ENCODE data around the gene GET4. TPM values are rescaled to one million over a fixed set of nuclear protein-coding genes. Genes with fewer than 3 reads are reported as not detected.

Gene GET4
- total RNA-seq, 1 experiment from 2014 or later, result 130 TPM

DNA sequence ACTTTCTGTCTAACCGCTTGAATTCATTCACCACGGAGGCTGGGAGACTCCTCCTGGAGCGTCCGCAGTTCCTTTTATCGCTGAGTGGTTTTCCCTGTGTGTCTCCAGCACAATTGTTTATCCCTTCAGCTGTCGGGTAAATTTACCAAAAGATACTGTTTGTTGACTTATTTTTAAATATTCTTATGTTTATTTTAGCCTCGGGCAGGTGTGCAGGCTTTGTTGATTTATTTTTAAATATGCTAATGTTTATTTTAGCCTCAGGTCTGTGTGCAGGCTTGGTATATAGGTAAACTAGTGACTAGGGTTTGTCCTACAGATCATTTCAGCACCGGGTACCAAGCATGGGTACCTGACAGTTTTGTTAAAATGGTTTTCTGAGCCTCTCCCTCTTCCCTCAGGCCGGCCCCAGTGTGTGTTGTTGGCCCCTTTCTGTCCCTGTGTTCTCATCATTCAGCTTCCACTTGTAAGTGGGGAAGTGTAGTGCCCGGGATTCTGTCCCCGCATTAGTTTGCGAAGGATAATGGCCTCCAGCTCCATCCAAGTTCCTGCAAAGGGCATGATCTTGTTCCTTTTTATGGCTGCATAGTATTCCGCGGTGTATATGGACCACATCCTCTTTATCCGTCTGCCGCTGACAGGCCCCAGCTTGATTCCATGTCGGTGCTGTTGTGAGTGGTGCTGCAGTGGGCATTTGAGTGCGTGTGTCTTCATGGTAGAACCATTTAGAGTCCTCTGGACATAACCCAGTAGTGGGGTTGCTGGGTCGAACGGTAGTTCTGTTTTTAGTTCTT, 5.3 kb downstream of the GET4 start:
- H3K4me1 Mint-ChIP-seq (ENCODE audit: low read depth, unreplicated experiment), result no peaks in the 10 kb centered on the region
- H3K9me3 Mint-ChIP-seq (ENCODE audit: unreplicated experiment), result no peaks in the 10 kb centered on the region
- no peak for DNase-seq
- POLR2A ChIA-PET, result no interaction called here
- no peak overlapping the region for H3K4me3 Mint-ChIP-seq (ENCODE audit: unreplicated experiment)
- Histone ChIP-seq H3K4me3 (ENCODE audit: low read depth, low read length) (no peak overlapping the region), H3K9me3 (no peaks in the 10 kb centered on the region), H3K27me3 (replicated peaks; ENCODE audit: control insufficient read depth, insufficient read depth, low read length) (no peaks in the 10 kb centered on the region), H3K36me3 (ENCODE audit: control insufficient read depth, insufficient read depth, low read length) (peaks cover 2% of the 10 kb centered on the region), H3K4me1 (peaks cover 19% of the 10 kb centered on the region)
- TF ChIP-seq, protein P1, sequence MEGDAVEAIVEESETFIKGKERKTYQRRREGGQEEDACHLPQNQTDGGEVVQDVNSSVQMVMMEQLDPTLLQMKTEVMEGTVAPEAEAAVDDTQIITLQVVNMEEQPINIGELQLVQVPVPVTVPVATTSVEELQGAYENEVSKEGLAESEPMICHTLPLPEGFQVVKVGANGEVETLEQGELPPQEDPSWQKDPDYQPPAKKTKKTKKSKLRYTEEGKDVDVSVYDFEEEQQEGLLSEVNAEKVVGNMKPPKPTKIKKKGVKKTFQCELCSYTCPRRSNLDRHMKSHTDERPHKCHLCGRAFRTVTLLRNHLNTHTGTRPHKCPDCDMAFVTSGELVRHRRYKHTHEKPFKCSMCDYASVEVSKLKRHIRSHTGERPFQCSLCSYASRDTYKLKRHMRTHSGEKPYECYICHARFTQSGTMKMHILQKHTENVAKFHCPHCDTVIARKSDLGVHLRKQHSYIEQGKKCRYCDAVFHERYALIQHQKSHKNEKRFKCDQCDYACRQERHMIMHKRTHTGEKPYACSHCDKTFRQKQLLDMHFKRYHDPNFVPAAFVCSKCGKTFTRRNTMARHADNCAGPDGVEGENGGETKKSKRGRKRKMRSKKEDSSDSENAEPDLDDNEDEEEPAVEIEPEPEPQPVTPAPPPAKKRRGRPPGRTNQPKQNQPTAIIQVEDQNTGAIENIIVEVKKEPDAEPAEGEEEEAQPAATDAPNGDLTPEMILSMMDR (IDR thresholded peaks at IDR 0.05; ENCODE audit: insufficient read depth in 1 of 2, low read depth in 1 of 2, low read length in 1 of 2, severe bottlenecking in 1 of 2, unreplicated experiment in 1 of 2), result no peak
- H3K36me3 Mint-ChIP-seq (ENCODE audit: insufficient read depth, unreplicated experiment), result peaks cover 36% of the 10 kb centered on the region
- H3K27ac Mint-ChIP-seq (ENCODE audit: unreplicated experiment), result no peak overlapping the region
- H3K27me3 Mint-ChIP-seq (ENCODE audit: insufficient read depth, unreplicated experiment), result no peaks in the 10 kb centered on the region
- CTCF ChIA-PET, result no interaction called here
- no TSS peak for BruUV-seq (replicated peaks)
- intact Hi-C loops (cut with micrococcal nuclease; ENCODE audit: unreplicated experiment), result no loop called here

DNA sequence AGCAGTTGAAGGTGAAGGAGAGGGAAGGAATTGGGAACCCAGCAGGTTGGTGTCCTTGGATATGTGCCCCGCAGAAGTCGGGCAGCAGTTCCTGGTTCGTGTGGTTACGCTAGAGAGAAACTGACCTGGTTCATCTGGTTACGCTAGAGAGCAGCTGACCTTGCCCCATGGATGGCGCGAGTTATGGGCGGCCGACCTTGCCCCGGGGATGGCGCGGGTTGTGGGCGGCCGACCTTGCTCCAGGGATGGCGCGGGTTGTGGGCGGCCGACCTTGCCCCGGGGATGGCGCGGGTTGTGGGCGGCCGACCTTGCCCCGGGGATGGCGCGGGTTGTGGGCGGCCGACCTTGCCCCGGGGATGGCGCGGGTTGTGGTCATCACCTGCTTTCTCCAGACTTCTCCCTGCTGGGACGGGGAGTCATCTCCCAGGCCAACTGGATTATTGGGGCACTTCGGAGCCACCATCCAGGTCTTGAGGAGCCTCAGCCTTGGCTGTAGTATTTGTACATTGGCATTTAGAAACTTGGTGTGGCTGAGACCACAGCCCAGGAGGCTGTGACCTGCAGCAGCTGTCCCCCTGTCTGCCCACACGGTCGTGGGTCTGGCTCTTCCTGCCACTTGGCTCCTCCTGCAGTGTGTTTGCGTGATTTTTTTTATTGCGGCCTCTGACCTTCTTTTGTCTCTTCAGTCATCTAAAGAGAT, 6.1 kb downstream of the GET4 start:
- Mint-ChIP-seq H3K9me3 (ENCODE audit: unreplicated experiment) (no peaks in the 10 kb centered on the region), H3K4me1 (ENCODE audit: low read depth, unreplicated experiment) (no peaks in the 10 kb centered on the region), H3K27me3 (ENCODE audit: insufficient read depth, unreplicated experiment) (no peaks in the 10 kb centered on the region), H3K27ac (ENCODE audit: unreplicated experiment) (no peak overlapping the region), H3K4me3 (ENCODE audit: unreplicated experiment) (no peak overlapping the region), H3K36me3 (ENCODE audit: insufficient read depth, unreplicated experiment) (peaks cover 37% of the 10 kb centered on the region)
- no TSS peak for BruUV-seq (replicated peaks)
- ChIA-PET CTCF (no interaction called here), POLR2A (no interaction called here)
- Histone ChIP-seq H3K27me3 (replicated peaks; ENCODE audit: control insufficient read depth, insufficient read depth, low read length) (no peaks in the 10 kb centered on the region), H3K4me1 (peaks cover 19% of the 10 kb centered on the region), H3K36me3 (ENCODE audit: control insufficient read depth, insufficient read depth, low read length) (peaks cover 2% of the 10 kb centered on the region), H3K4me3 (ENCODE audit: low read depth, low read length) (no peak overlapping the region), H3K9me3 (no peaks in the 10 kb centered on the region)
- intact Hi-C loops (cut with micrococcal nuclease; ENCODE audit: unreplicated experiment), result no loop called here
- TF ChIP-seq, protein P1 (IDR thresholded peaks at IDR 0.05; ENCODE audit: insufficient read depth in 1 of 2, low read depth in 1 of 2, low read length in 1 of 2, severe bottlenecking in 1 of 2, unreplicated experiment in 1 of 2), result no peak
- no peak for DNase-seq

DNA sequence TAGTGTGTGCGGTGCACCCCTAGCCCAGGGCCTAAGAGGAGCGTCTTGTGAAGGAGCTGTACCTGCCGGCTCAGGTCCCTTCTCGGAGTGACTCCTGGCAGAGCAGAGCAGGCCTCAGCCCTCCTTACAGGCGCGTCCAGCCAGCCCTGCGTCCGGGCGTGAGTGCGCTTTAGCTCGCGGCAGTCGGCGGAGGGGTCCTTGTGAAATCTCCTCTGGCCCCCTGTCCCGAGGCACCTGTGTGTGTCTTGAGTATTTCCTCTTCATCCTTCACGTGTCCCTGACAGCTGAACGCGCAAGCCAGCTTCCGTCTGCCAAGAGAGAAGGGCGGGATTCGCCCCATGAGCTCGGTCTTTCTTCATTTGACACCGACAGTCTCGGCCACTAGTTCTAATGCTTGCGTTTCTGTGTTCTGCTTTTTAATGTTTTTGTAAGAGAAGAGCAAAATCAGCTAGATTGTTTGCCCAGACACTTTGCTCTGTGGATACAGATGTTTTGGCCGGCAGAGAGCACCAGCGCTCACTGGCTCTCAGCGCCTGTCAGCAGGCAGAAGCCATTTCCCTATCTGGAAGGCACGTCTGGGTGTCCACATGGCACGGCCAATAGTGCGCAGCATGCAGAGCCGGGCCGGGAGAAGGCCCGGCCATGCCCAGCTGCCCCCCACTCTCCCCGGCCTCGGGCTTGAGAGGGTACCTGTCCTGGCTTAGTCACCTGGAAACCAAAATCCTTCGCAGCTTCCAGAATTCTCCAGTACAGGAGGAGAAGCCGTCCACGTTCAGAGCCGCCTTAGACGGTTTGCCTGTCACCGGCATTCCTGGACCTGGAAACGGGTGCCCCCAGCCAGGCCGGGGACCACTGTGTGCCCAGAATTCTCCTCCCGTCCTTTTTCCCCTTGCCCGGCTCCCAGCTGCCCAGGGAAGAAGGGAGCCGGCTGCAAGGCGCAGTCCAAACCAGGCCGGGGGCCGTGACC, 7.0 kb downstream of the GET4 start:
- H3K27me3 Mint-ChIP-seq (ENCODE audit: insufficient read depth, unreplicated experiment), result no peaks in the 10 kb centered on the region
- no peak overlapping the region for H3K4me3 Mint-ChIP-seq (ENCODE audit: unreplicated experiment)
- no peak for DNase-seq
- Histone ChIP-seq H3K36me3 (ENCODE audit: control insufficient read depth, insufficient read depth, low read length) (peaks cover 2% of the 10 kb centered on the region), H3K4me1 (peaks cover 19% of the 10 kb centered on the region), H3K9me3 (no peaks in the 10 kb centered on the region), H3K27me3 (replicated peaks; ENCODE audit: control insufficient read depth, insufficient read depth, low read length) (no peaks in the 10 kb centered on the region), H3K4me3 (ENCODE audit: low read depth, low read length) (no peak overlapping the region)
- ChIA-PET CTCF (no interaction called here), POLR2A (no interaction called here)
- TF ChIP-seq, protein P1 (IDR thresholded peaks at IDR 0.05; ENCODE audit: insufficient read depth in 1 of 2, low read depth in 1 of 2, low read length in 1 of 2, severe bottlenecking in 1 of 2, unreplicated experiment in 1 of 2), result no peak
- H3K27ac Mint-ChIP-seq (ENCODE audit: unreplicated experiment), result no peak overlapping the region
- no TSS peak for BruUV-seq (replicated peaks)
- intact Hi-C loops (cut with micrococcal nuclease; ENCODE audit: unreplicated experiment), result no loop called here
- peaks cover 40% of the 10 kb centered on the region for H3K36me3 Mint-ChIP-seq (ENCODE audit: insufficient read depth, unreplicated experiment)
- H3K4me1 Mint-ChIP-seq (ENCODE audit: low read depth, unreplicated experiment), result no peaks in the 10 kb centered on the region
- no peaks in the 10 kb centered on the region for H3K9me3 Mint-ChIP-seq (ENCODE audit: unreplicated experiment)
